Epithelial cell of proximal tubule (primary cell): ENCODE measurements around the gene DNM1. TPM values are rescaled to one million over a fixed set of nuclear protein-coding genes. Genes with fewer than 3 reads are reported as not detected.

Experiments
- DNase-seq: peaks from one replicate; pipeline ENCODE4 v3.0.0-alpha.2; 2011; ENCODE audit warnings: low read depth
- H3K4me3 ChIP-seq: 2 replicates; pipeline ENCODE4 v1.5.1; 2011; ENCODE audit warnings: low read depth, mild to moderate bottlenecking, low read length
- total RNA-seq: library from RNA; depleted of rRNA; stranded (reverse); fragments of >200 nt; gene quantifications from 2 replicates; pipeline ENCODE4 v1.2.3, GENCODE V29; 2015
- TF ChIP-seq, protein P1 (sequence below): conservative IDR thresholded peaks from 2 replicates; pipeline ENCODE4 v1.5.1; 2012; ENCODE audit warnings: low read depth, mild to moderate bottlenecking, low read length

DNM1 gene
- total RNA-seq, 1 donor from 2014 or later = 16.7 TPM

DNA sequence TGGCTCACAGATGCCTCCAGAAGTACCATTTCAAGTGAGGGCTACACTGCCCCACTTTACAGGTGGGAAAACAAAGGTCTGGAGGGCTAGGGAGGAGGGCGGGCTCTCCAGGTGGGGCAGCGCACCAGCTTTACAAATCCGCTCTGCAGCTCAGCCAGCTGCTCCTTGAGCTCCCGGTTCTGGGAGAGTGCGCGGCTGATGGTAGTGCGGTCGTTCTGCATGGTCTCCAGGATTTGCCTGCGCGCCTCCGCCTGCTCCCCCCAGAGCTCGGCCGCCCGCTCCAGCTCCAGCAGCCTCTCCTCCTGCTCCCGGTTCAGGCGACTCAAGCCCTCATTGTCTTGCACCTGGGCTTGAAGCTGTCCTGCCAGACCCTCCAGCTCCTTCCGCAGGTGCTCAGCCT, 57.2 kb downstream of the DNM1 start:
- TF ChIP-seq, protein P1, sequence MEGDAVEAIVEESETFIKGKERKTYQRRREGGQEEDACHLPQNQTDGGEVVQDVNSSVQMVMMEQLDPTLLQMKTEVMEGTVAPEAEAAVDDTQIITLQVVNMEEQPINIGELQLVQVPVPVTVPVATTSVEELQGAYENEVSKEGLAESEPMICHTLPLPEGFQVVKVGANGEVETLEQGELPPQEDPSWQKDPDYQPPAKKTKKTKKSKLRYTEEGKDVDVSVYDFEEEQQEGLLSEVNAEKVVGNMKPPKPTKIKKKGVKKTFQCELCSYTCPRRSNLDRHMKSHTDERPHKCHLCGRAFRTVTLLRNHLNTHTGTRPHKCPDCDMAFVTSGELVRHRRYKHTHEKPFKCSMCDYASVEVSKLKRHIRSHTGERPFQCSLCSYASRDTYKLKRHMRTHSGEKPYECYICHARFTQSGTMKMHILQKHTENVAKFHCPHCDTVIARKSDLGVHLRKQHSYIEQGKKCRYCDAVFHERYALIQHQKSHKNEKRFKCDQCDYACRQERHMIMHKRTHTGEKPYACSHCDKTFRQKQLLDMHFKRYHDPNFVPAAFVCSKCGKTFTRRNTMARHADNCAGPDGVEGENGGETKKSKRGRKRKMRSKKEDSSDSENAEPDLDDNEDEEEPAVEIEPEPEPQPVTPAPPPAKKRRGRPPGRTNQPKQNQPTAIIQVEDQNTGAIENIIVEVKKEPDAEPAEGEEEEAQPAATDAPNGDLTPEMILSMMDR = no peak

DNA sequence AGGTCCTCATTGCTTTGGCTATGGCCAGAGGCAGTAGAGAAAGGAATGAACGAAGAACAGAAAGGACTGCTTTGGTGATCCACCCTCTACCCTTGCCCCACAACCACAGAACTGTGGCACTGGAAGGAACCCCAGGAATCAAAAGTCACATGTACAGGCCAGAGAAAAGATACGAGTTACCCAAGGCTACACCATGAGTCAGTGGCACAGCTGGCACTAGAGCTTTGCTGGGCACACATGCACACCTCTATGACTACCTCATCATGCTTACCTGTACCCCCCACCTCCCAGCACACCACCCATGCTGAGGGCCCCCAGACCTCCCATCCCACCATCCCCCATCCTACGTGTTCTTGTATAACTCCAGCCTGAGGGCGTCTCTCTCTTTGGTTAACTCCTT, 59.5 kb downstream of the DNM1 start:
- DNase-seq = no peak
- no peak overlapping the region for H3K4me3 ChIP-seq
- TF ChIP-seq, protein P1 = no peak

More for the DNA sequence above, 57.2 kb downstream of the DNM1 start:
- DNase-seq = no peak
- no peak overlapping the region for H3K4me3 ChIP-seq

DNA sequence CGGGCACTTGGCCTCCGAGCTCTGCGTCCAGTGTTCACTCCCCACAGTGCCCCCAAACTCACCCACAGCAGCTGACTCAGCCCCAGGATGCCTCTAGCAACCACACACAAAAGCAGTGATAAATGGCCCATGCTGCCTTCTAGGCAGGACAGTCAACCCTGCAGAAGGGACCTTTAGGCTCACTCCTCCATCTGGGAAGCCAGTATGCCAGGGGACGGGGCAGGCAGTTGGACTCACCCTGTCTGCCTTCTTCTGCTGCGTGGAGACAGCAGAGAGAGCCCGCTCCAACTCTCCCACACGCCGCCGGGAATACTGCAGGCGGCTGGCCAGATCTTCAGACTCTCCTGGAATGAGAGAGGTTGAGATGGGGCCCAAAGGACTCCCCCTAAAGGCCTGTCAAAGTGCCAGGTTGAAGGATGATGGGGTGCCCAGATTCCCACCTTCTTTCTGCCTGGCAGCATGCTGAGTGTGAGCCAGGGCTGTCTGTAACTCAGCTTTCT, 62.2 kb downstream of the DNM1 start:
- no peak for DNase-seq
- H3K4me3 ChIP-seq = no peak overlapping the region
- TF ChIP-seq, protein P1 = no peak

DNA sequence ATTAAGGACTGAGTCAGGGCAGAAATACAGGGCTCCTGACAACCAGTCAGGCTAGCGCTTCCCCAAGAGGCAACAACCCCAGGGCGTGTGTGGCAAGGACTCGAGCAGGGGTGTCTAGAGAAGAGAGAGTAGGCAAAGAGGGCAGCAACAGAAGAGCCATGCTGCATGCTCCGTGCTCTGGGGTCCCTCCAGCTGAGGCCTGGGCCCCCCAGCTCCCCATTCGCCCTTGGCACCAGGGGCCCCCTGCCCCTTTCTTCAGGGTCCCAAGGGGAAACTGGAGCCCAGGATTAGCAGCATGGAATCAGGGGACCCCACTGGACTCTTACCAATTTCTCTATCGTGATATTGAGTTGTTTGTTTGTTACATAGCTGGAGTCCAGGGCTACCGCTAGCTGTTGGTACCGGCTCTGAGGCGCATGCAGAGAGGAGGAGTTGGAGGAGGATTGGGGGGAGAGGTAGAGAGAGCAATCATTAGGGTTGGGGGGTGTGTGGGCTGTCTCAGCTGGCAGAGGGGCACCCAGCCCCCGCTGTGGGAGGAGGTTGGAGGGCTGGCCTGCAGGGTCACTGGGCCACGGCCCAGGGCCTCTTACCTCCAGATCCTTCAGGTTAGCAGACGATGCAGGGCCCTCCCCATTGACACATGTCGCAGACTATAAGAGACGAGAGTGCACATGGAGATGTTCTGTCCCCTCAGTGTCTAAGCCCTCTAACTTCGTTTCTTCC, 63.9 kb downstream of the DNM1 start:
- TF ChIP-seq, protein P1 = no peak
- no peak overlapping the region for H3K4me3 ChIP-seq
- no peak for DNase-seq

DNA sequence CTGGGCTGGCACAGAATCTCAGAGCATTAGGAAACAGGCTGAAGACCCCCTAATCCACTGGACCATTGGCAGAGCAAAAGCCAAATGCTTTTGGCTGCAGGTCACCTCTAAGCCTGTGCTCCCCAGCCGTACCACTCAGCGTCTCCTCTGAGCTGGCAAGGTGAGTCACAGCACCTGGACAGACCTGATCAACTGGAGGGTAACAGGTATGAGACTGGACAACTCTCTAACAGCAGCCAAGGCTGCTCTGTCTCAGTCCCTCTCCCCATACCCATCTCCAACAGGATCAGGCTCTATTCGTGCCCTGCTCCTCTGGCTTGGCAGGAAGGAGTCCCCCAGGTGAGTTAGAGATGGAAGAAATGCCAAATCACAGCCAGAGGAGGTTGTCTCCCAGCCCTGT, 67.9 kb downstream of the DNM1 start:
- no peak for DNase-seq

DNA sequence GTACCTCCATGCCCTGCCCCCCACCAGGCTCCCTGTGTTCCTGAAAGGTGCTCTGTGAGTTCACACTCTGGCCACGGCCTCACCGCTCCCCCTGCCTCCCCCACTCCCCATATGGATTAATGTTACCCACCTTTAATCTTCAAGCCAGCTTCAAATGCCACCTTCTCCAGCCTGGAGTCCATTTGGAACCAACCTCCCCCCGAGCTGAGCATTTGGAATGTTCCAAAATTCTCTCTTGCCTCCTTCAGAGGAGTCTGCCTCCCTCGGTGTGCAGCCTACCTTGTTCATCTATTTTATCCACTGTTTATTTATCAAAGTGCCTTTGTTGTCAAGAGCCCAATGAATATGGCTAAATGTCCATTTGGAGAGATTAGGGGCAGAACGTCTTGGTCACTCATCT, 68.3 kb downstream of the DNM1 start:
- TF ChIP-seq, protein P1 = no peak
- no peak for DNase-seq
- no peak overlapping the region for H3K4me3 ChIP-seq

More for the DNA sequence above, 67.9 kb downstream of the DNM1 start:
- TF ChIP-seq, protein P1 = no peak
- H3K4me3 ChIP-seq = no peak overlapping the region

DNA sequence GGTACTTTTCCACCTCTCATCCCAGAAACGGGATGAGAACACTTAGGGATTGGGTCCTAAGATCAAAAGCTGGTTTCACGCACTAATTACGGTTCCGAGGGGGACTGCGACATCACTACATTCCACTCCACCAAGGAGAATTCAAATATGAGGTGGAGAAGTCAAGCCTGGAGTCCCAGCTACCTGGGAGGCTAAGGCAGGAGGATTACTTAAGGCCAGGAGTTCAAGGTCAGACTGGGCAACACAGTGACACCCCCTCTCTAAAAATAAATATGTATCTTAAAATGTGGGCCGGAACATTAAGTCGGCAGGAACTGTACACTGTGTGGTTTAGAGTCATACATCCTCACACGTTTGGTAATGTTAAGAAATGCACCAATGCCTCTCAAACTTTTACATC, 71.1 kb downstream of the DNM1 start:
- TF ChIP-seq, protein P1 = no peak
- no peak for DNase-seq
- H3K4me3 ChIP-seq = peak overlapping the region; percentile 100
